NCI-H526 (cell line): ENCODE results near the gene ANKRD33B.
"Not testable (repeated sequence)": the region's sequence is repeated elsewhere in the genome, so short reads cannot be mapped to it uniquely, and the experiment has no call there.

Experiments
- DNase-seq, 2 experiments: peaks; one replicate each; lab custom pipeline; 2025; lab: John Stamatoyannopoulos, UW

ANKRD33B gene

DNA sequence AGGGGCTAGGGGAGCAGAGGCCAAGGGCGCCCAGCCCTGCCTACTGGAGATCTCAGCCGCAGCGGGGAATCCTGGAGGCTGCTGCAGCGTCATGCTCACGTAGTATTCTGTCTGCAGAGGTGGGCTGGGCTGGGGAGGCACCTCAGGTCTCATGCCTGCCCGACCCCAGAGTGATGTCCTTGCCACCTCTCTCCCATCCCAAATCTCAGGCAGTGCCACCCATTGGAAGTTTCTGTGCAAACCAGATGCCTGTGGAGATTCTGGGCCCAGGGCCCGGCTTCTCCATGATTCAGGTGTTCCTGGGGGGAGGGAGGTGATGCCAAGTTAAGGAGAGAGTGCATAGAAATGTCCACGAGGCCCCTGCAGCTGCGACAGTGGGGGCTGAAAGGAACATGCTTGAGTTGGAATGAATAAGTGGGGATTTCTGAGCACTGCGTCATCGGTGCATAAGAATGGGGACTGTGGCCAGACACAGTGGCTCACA lies 72.0 kb downstream of the ANKRD33B start:
- DNase-seq: no peak

- no peak for DNase-seq
Observed at GRCh38 chr5:10636363-10637142, 72.7 kb downstream of the ANKRD33B start.

DNA sequence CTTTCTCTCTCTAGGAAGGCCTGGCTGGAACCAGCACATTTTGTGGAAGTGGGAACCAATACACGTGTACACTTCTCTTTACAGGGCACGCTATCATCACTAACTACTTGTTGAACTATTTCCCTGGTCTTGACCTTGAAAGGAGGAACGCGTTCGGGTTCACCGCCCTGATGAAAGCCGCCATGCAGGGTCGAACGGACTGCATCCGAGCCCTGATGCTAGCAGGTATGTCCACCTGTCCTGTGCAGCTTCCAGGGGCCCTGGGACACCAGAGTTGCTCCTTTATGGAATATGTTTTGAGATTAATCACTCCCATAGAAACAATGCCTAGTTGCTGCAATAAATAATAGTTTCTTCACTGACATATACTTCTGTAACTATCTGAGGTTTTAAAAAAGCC lies 74.1 kb downstream of the ANKRD33B start:
- no peak for DNase-seq

DNA sequence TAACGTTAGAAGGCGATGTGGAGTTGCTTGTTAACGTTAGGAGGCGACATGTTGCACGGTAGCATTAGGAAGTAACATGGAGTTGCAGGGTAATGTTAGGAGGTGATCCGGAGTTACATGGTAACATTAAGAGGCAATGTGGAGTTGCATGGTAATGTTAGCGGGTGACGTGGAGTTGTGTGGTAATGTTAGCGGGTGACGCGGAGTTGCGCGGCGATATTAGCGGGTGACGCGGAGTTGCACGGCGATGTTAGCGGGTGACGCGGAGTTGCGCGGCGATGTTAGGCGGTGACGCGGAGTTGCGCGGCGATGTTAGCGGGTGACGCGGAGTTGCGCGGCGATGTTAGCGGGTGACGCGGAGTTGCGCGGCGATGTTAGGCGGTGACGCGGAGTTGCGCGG lies 74.9 kb downstream of the ANKRD33B start:
- DNase-seq: not testable (repeated sequence)

DNA sequence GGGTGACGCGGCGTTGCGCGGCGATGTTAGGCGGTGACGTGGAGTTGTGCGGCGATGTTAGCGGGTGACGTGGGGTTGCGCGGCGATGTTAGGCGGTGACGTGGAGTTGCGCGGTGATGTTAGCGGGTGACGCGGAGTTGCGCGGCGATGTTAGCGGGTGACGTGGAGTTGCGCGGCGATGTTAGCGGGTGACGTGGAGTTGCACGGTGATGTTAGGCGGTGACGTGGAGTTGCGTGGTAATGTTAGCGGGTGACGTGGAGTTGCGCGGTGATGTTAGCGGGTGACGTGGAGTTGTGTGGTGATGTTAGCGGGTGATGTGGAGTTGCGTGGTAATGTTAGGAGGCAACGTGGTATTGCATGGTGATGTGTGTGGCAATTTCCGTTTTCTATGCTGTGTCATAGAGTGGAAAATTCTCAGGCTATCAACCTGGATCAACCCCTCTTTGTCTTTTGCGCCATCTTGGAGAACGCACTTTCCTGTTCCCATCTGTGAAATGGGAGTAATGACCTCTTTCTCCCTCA lies 76.0 kb downstream of the ANKRD33B start:
- DNase-seq: no peak

DNA sequence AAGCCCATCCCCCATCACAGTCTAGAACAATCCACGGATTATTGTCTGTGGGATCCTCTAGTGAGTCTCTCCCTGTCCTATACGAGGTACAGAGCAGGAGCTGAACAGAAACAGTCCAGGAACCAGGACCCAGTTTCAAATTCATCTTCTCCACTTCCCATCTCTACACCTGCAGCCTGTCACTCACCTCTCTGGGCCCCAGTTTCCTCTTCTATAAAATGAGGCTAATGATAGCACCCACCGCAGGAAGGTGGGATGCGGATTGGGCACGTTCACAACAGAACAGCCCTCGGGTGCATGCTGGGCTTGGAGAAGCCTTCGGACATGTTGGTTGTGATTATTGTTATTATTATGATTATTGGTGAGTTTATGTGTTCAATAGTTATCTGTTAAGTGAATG lies 78.5 kb downstream of the ANKRD33B start:
- DNase-seq: no peak

- DNase-seq: no peak
Observed at GRCh38 chr5:10644192-10644591, 80.3 kb downstream of the ANKRD33B start.

GRCh38 chr5:10645146-10645545 lies 81.3 kb downstream of the ANKRD33B start:
- DNase-seq: no peak

DNA sequence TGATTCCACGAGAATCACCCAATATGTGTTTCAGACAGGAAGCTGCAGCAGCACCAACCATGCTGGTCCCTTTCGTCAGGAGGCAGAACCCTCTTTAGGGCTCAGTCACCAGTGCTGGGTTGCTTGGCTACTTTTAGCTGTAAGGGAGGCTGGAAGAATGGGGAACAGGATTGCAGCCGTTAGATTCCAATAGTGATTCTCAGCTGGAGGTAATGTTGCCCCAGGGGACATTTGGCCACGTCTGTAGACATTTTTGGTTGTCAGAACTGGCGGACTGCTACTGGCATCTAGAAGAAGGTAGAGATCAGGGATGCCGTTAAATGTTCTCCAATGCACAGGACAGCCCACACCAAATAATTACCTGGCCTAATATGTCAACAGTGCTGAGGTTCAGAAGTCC lies 81.8 kb downstream of the ANKRD33B start:
- DNase-seq: no peak

- no peak for DNase-seq
Observed at GRCh38 chr5:10647640-10648039, 83.8 kb downstream of the ANKRD33B start.

DNA sequence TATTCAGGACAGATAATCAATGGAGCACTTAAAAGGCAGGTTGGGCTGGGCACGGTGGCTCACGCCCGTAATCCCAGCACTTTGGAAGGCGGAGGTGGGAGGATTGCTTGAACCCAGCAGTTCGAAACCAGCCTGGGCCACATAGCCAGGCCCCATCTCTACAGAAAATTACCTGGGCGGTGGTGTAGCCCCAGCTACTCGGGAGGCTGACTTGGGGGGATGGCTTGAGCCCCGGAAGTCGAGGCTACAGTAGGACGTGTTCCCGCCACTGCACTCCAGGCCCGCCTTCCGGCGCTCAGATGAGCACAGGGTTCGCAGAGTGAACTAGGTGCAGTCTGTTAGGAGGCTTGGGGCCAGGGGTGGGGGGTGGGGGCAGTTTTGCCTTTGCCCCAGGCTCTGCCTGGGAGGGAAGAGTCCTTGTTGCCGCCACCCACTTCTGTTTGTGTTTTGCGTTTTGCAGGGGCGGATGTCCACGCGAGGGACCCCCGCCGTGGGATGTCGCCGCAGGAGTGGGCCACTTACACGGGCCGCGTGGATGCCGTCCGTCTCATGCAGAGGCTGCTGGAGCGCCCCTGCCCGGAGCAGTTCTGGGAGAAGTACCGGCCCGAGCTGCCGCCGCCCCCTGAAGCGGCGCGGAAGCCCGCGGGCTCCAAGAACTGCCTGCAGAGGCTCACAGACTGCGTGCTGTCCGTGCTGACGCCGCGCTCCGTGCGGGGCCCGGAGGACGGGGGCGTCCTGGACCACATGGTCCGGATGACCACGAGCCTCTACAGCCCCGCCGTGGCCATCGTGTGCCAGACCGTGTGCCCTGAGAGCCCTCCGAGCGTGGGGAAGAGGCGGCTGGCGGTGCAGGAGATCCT lies 85.2 kb downstream of the ANKRD33B start:
- DNase-seq: no peak

GRCh38 chr5:10649666-10650380 lies 86.0 kb downstream of the ANKRD33B start:
- no peak for DNase-seq

GRCh38 chr5:10652151-10652550 lies 88.3 kb downstream of the ANKRD33B start:
- DNase-seq: no peak

- no peak for DNase-seq
Observed at GRCh38 chr5:10652606-10653005, 88.7 kb downstream of the ANKRD33B start.

- DNase-seq: no peak
Observed at GRCh38 chr5:10653043-10653442, 89.2 kb downstream of the ANKRD33B start.

GRCh38 chr5:10653751-10654400 lies 90.0 kb downstream of the ANKRD33B start:
- no peak for DNase-seq

- DNase-seq: no peak
Observed at GRCh38 chr5:10654566-10654965, 90.7 kb downstream of the ANKRD33B start.

DNA sequence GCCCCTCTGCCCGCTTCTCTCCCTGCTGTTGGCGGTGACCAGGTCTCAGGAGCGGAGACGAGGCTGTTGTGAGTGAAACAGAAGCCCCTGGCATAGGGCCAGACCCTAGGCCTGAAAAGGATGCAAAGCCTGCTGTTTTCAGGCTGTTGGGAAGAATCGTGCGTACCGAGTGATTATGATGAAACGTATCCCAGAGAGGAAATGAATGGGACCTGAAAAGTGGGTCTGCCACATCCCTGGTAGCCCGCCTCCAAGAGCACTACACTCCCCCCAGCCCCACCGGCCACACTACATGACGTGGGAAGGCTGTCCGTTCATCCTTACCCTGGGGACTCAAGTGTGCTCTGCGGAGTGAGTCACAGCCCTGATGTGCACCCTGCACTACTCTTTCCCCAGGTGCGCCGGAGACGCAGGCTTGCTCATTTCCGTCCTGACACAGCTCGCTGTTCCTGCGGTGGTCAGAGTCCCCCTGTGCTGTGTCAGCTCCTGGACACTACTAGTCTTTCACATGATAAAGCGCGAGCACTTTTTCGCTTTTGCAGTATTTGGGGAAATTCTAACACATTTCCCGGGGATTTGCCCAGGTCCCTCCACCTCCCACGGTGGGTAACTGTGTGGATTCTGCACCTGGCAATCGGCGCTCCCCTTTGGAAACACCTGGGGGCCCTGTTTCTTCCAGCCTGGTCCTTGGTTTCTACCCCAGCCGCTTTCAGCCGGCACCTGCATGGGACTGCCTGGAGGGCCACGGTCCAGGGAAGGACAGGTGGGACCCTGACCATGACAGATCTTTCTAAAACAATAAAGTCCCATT lies 91.5 kb downstream of the ANKRD33B start:
- DNase-seq: no peak

DNA sequence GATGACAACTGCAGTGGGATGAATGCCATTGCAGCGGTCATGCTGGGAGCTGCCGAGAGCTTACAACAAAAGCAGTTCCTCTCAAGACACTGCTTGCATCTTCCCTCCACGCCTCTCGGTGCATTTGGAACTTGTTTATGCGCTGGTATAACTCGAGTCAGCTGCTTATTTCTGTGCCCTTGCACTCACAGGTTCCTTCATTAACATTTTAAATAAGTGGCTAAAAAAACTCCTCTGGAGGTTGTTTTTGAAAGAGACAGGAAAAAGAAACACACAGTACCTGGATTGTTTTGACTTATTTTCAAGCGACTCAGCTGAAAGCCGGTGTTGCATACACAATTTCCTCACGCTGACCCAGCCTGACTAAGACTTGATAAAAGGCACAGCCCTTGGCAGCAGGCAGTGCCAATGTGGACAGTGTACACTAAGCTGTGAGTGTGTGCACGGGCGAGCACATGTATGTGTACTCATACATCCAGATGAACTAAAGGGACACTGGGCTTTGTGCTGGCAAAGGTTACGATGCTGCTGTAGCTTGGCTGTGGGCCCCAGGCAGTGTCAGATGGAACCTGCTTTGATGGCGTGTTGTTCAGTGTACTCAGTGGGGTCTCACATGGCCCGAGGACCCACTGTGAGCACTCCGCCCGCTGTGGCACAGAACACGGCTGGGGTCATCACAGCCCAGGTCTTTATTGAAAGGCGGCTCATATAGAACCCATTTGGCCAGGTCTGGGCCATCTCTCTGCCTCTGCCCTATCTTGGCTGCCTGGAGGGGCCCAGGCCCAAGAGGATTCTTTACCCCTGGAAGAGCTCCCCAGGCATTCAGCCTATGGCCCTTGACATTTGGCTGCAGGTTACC lies 92.3 kb downstream of the ANKRD33B start:
- no peak for DNase-seq

DNA sequence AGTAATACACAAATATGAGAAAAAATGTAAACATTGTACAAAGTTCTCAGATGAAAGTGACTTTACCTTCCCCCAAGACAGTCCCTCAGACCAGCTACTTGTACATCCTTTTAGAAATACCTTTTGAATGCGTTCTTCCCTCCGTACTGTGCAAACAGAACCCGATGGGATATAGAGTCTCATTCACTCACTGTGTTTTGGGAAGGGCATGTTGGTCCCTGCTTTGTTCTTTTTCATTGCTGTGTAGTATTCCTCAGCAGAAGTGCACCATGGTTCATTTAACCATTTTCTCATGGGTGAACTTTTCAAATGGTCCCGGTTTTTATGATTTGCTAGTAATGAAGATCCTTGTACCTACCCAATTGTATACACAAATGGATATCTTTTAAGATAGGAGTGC lies 94.4 kb downstream of the ANKRD33B start:
- DNase-seq: no peak
